ENCODE data around the gene HS6ST2. TPM values are rescaled to one million over a fixed set of nuclear protein-coding genes. Genes with fewer than 3 reads are reported as not detected.
"Not testable (repeated sequence)": the region's sequence is repeated elsewhere in the genome, so short reads cannot be mapped to it uniquely, and the experiment has no call there.

HS6ST2 gene
- polyA plus RNA-seq, 3 donors from 2014 or later: 0.27 TPM; not detected in 2

DNA sequence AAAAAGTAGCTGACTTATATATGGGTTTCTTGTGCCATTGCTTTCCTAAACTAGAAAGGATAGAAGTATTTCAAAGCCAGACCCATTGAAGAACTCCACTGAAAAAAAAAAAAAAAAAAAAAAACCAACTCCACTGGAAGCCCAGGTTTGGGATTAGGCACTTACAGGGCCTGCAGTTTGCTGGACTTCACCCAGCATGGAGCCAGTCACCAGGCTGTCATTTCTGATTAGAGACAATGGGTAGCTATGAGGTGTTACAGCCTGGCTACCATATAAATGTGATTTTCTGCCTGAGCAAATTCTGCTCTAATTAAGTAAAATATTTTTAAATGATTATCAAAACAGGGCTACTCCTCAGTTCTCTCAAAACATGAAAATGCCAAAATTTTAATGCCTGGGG, 49.5 kb downstream of the HS6ST2 start:
- no peak overlapping the region for H3K27ac Mint-ChIP-seq
- no peak overlapping the region for H3K4me3 Mint-ChIP-seq
- no peak for DNase-seq
- H3K4me1 Mint-ChIP-seq: no peaks in the 10 kb centered on the region
- H3K36me3 Mint-ChIP-seq: no peaks in the 10 kb centered on the region
- H3K27me3 Mint-ChIP-seq (ENCODE audit: low read depth in 3 of 3): peaks cover 0 to 9% (median 4%) of the 10 kb centered on the region in 3 donors
- H3K9me3 Mint-ChIP-seq: peaks cover 0 to 1% (median 0%) of the 10 kb centered on the region in 6 donors

DNA sequence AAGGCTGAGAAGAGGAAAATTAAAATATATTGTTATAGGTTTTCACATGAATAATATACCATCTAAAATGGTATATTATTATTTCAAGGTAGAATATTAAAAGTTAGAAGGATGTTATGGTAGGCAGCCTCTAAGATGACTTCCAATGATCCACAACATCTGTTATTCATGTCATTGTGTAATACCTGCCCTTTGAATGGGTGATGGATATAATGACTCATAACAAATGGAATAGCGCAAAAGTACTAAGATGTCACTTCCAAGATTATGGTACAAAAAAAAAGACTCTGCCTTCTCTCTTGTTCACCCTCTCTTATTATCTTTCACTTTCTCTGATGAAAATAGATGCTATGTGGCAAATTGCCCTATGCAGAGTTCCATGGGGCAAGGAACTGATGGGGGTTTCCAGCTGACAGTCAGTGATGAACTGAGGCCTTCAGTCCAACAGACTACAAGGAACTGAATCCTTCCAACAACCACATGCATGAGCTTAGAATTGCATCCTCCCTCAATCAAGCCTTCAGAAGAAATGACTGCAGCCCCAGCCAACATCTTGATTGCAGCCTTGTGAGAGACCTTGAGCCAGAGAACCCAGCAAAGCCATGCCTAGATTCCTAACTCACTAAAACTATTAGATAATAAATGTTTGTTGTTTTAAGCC, 57.7 kb downstream of the HS6ST2 start:
- H3K4me1 Mint-ChIP-seq: no peaks in the 10 kb centered on the region
- no peak for DNase-seq
- no peak overlapping the region for H3K4me3 Mint-ChIP-seq

GRCh38 chrX:132887569-132887968, 70.9 kb downstream of the HS6ST2 start:
- Mint-ChIP-seq H3K9me3 (no peaks in the 10 kb centered on the region), H3K4me1 (no peaks in the 10 kb centered on the region), H3K4me3 (no peak overlapping the region), H3K27me3 (ENCODE audit: low read depth in 3 of 3) (peaks cover 5 to 12% (median 7%) of the 10 kb centered on the region in 3 donors), H3K36me3 (no peaks in the 10 kb centered on the region), H3K27ac (no peak overlapping the region)
- DNase-seq: no peak

More for the DNA sequence above, 57.7 kb downstream of the HS6ST2 start:
- Mint-ChIP-seq H3K36me3 (no peaks in the 10 kb centered on the region), H3K9me3 (no peaks in the 10 kb centered on the region), H3K27me3 (ENCODE audit: low read depth in 3 of 3) (peaks cover 2 to 5% (median 3%) of the 10 kb centered on the region in 3 donors), H3K27ac (no peak overlapping the region)

DNA sequence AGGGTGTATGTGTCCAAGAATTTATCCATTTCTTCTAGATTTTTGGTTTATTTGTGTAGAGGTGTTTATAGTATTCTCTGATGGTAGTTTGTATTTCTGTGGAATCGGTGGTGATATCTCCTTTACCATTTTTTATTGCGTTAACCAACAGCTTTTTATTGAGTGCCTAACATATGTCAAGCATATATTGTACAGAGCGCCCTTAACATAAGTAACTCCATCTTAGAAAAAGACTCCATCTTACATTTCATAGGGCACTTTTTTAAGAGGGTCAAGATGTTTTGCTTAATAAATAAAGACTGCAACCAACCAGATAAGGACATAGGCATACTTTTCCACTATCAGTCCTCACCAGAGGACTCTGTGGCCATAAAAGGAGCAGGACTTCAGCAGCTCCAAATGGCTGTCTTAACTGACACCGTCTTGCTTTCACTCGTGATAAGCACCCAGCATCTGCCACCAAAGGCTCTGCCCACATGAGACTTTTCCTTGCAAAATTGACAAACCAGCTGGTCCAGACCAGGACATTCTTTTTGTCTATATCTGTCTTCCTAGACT, 75.0 kb downstream of the HS6ST2 start:
- H3K4me1 Mint-ChIP-seq: no peaks in the 10 kb centered on the region
- peaks cover 3 to 9% (median 9%) of the 10 kb centered on the region in 3 donors for H3K27me3 Mint-ChIP-seq (ENCODE audit: low read depth in 3 of 3)
- no peak for DNase-seq
- no peak overlapping the region for H3K4me3 Mint-ChIP-seq
- no peak overlapping the region for H3K27ac Mint-ChIP-seq
- no peaks in the 10 kb centered on the region for H3K9me3 Mint-ChIP-seq
- no peaks in the 10 kb centered on the region for H3K36me3 Mint-ChIP-seq

GRCh38 chrX:132880753-132881152, 77.7 kb downstream of the HS6ST2 start:
- not testable (repeated sequence) for DNase-seq, H3K36me3 Mint-ChIP-seq, H3K27ac Mint-ChIP-seq, H3K4me3 Mint-ChIP-seq, H3K9me3 Mint-ChIP-seq, H3K4me1 Mint-ChIP-seq
- H3K27me3 Mint-ChIP-seq (ENCODE audit: low read depth in 3 of 3): peaks cover 3 to 12% (median 8%) of the 10 kb centered on the region in 3 donors

GRCh38 chrX:132877954-132878536, 80.4 kb downstream of the HS6ST2 start:
- peaks cover 0 to 3% (median 0%) of the 10 kb centered on the region in 3 donors for H3K36me3 Mint-ChIP-seq
- H3K27me3 Mint-ChIP-seq (ENCODE audit: low read depth in 3 of 3): peaks cover 0 to 3% (median 2%) of the 10 kb centered on the region in 3 donors
- H3K27ac Mint-ChIP-seq: no peak overlapping the region
- H3K9me3 Mint-ChIP-seq: no peaks in the 10 kb centered on the region
- no peaks in the 10 kb centered on the region for H3K4me1 Mint-ChIP-seq
- no peak for DNase-seq
- no peak overlapping the region for H3K4me3 Mint-ChIP-seq

- Mint-ChIP-seq H3K36me3 (peaks cover 0 to 3% (median 0%) of the 10 kb centered on the region in 3 donors), H3K4me1 (no peaks in the 10 kb centered on the region), H3K4me3 (no peak overlapping the region)
Observed at GRCh38 chrX:132876523-132877338, 81.7 kb downstream of the HS6ST2 start.

GRCh38 chrX:132875650-132876522, 82.5 kb downstream of the HS6ST2 start:
- no peak overlapping the region for H3K27ac Mint-ChIP-seq
- DNase-seq: no peak
- peaks cover 0 to 3% (median 0%) of the 10 kb centered on the region in 3 donors for H3K36me3 Mint-ChIP-seq
- no peak overlapping the region for H3K4me3 Mint-ChIP-seq
- H3K27me3 Mint-ChIP-seq (ENCODE audit: low read depth in 3 of 3): peaks cover 0 to 10% (median 2%) of the 10 kb centered on the region in 3 donors
- H3K9me3 Mint-ChIP-seq: no peaks in the 10 kb centered on the region
- H3K4me1 Mint-ChIP-seq: no peaks in the 10 kb centered on the region

More at GRCh38 chrX:132876523-132877338, 81.7 kb downstream of the HS6ST2 start:
- DNase-seq: no peak
- H3K9me3 Mint-ChIP-seq: no peaks in the 10 kb centered on the region
- no peak overlapping the region for H3K27ac Mint-ChIP-seq
- H3K27me3 Mint-ChIP-seq (ENCODE audit: low read depth in 3 of 3): peaks cover 0 to 5% (median 2%) of the 10 kb centered on the region in 3 donors

DNA sequence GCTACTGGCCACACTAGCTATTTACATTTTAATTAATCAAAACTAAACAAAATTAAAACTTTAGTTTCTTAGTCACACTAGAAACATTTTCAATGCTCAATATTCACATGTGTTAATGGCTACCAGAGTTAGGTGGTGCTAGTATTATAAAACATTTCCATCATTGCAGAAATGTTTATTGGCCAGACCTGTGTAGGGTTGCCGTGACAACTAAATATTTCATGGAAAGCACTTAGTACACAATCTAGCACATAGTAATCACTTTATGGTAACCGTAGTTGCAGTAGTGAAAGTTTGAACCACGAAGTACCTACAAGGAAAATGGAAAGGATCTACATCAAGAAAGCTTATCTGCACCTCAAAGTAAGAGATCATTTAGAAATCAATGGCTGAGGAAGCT, 95.9 kb downstream of the HS6ST2 start:
- Mint-ChIP-seq H3K9me3 (peaks cover 0 to 3% (median 0%) of the 10 kb centered on the region in 6 donors), H3K4me3 (no peak overlapping the region), H3K4me1 (peaks cover 20 to 27% of the 10 kb centered on the region in 2 donors), H3K27ac (no peak overlapping the region), H3K27me3 (ENCODE audit: low read depth in 3 of 3) (peaks cover 0 to 3% (median 0%) of the 10 kb centered on the region in 3 donors), H3K36me3 (peaks cover 0 to 4% (median 2%) of the 10 kb centered on the region in 3 donors)
- DNase-seq: no peak

- Mint-ChIP-seq H3K36me3 (peaks cover 0 to 4% (median 3%) of the 10 kb centered on the region in 3 donors), H3K4me1 (peaks cover 27 to 41% of the 10 kb centered on the region in 2 donors)
Observed at GRCh38 chrX:132861076-132861475, 97.4 kb downstream of the HS6ST2 start.

DNA sequence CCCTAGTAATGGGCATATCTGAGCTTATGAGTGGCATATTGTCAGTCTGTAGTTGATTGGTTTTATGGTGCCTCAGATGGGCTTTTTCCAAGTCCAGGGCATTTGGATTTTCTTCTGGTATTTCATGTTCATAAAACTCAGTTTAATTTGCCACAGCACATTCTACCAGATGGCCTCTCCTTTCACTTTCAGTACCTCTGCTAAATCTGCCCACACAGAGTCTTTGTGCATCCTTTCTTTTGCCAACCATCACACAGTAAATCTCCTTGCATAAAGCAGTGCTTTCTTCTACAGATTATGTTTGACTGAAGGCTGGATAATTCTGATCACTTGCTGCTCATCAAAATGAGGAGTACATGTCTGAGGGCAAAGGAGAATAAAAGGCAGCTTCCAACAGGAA, 98.2 kb downstream of the HS6ST2 start:
- Mint-ChIP-seq H3K9me3 (peaks cover 0 to 3% (median 0%) of the 10 kb centered on the region in 6 donors), H3K4me3 (no peak overlapping the region), H3K36me3 (peaks cover 0 to 4% (median 3%) of the 10 kb centered on the region in 3 donors), H3K27ac (no peak overlapping the region), H3K4me1 (peaks cover 27 to 48% of the 10 kb centered on the region in 2 donors), H3K27me3 (ENCODE audit: low read depth in 3 of 3) (peaks cover 0 to 3% (median 1%) of the 10 kb centered on the region in 3 donors)
- no peak for DNase-seq

More at GRCh38 chrX:132861076-132861475, 97.4 kb downstream of the HS6ST2 start:
- H3K9me3 Mint-ChIP-seq: peaks cover 0 to 3% (median 0%) of the 10 kb centered on the region in 6 donors
- H3K27ac Mint-ChIP-seq: no peak overlapping the region
- no peak for DNase-seq
- H3K27me3 Mint-ChIP-seq (ENCODE audit: low read depth in 3 of 3): peaks cover 0 to 3% (median 1%) of the 10 kb centered on the region in 3 donors
- H3K4me3 Mint-ChIP-seq: no peak overlapping the region

- peaks cover 27 to 48% of the 10 kb centered on the region in 2 donors for H3K4me1 Mint-ChIP-seq
- peak overlapping the region in 4 of 5 donors; percentile 8 to 44 (median 42) for H3K4me3 Mint-ChIP-seq
- peaks cover 0 to 1% (median 0%) of the 10 kb centered on the region in 3 donors for H3K27me3 Mint-ChIP-seq (ENCODE audit: low read depth in 3 of 3)
- H3K27ac Mint-ChIP-seq: peak overlapping the region in 5 of 6 donors; percentile 11 to 59 (median 22)
- peak in 1 of 3 donors; percentile 17 for DNase-seq
- no peaks in the 10 kb centered on the region for H3K9me3 Mint-ChIP-seq
- H3K36me3 Mint-ChIP-seq: peaks cover 0 to 4% (median 3%) of the 10 kb centered on the region in 3 donors
Observed at GRCh38 chrX:132858018-132858417, 100.4 kb downstream of the HS6ST2 start.

Data from immature natural killer cell (primary cell).